Spleen (tissue), 11 donors: ENCODE data around the gene KRT85. TPM values are rescaled to one million over a fixed set of nuclear protein-coding genes. Genes with fewer than 3 reads are reported as not detected.
"Not testable (repeated sequence)": the region's sequence is repeated elsewhere in the genome, so short reads cannot be mapped to it uniquely, and the experiment has no call there.

Source experiments
- DNase-seq: peaks from one replicate; pipeline ENCODE4 v3.0.0-alpha.2; 2020
- H3K27ac ChIP-seq, 8 donors: fragments of 200-600 bp; sonication (generic) in 7 of 8; 1 replicate in 4 of 8; 2 replicates in 4 of 8; pipeline versions ENCODE4 v1.5.0 to v1.8.0; 2016 to 2021; ENCODE audit warnings: inconsistent platforms in 4 of 8, mild to moderate bottlenecking in 4 of 8, moderate library complexity in 1 of 8
- H3K27me3 ChIP-seq, 7 donors: fragments of 200-600 bp; sonication (generic) in 6 of 7; replicated peaks in 1 of 7; 1 replicate in 4 of 7; 2 replicates in 3 of 7; pipeline versions ENCODE4 v1.5.0 to v1.8.0; 2016 to 2021; ENCODE audit warnings: inconsistent platforms in 3 of 7, mild to moderate bottlenecking in 1 of 7
- H3K36me3 ChIP-seq, 6 donors: fragments of 200-600 bp; sonication (generic) in 5 of 6; 1 replicate in 4 of 6; 2 replicates in 2 of 6; pipeline versions ENCODE4 v1.5.0 to v1.8.0; 2016 to 2021; ENCODE audit warnings: inconsistent platforms in 2 of 6
- H3K4me1 ChIP-seq, 6 donors: fragments of 200-600 bp; sonication (generic) in 5 of 6; 1 replicate in 3 of 6; 2 replicates in 3 of 6; pipeline versions ENCODE4 v1.5.0 to v1.8.0; 2016 to 2021; ENCODE audit warnings: inconsistent platforms in 3 of 6
- H3K4me3 ChIP-seq, 8 donors: fragments of 200-600 bp; sonication (generic) in 7 of 8; 1 replicate in 4 of 8; 2 replicates in 4 of 8; pipeline versions ENCODE4 v1.5.0 to v1.8.0; 2016 to 2021; ENCODE audit warnings: inconsistent platforms in 4 of 8, mild to moderate bottlenecking in 4 of 8, moderate library complexity in 2 of 8
- H3K9me3 ChIP-seq, 8 donors: fragments of 200-600 bp; sonication (generic) in 7 of 8; 1 replicate in 4 of 8; 2 replicates in 4 of 8; pipeline versions ENCODE4 v1.5.0 to v1.8.0; 2016 to 2021; ENCODE audit warnings: inconsistent platforms in 4 of 8
- CTCF ChIP-seq, 11 experiments: fragments of 200-600 bp in 7 of 11; fragments of 450-650 bp in 4 of 11; sonication (generic) in 4 of 11; IDR thresholded peaks in 8 of 11; conservative IDR thresholded peaks in 3 of 11; 1 replicate in 7 of 11; 2 replicates in 4 of 11; pipeline versions ENCODE4 v1.4.0 to v1.8.0; 2016 to 2021; ENCODE audit warnings: antibody characterized with exemption in 11 of 11, inconsistent platforms in 4 of 11, mild to moderate bottlenecking in 1 of 11
- POLR2A ChIP-seq, 3 donors: fragments of 450-650 bp; IDR thresholded peaks; one replicate each; pipeline ENCODE4 v1.5.1; 2017; ENCODE audit warnings: antibody characterized with exemption in 3 of 3, mild to moderate bottlenecking in 1 of 3
- POLR2AphosphoS5 ChIP-seq, 3 donors: sonication (generic); formaldehyde crosslinking; IDR thresholded peaks; one replicate each; pipeline ENCODE4 v1.5.1; 2017; ENCODE audit warnings: antibody characterized with exemption in 3 of 3
- WGBS, 5 donors: extraction: QIAGEN DNeasy Blood & Tissue Kit in 3 of 5; methylation state at CpG; one replicate each; pipeline versions ENCODE4 v1.1.5 to v1.1.7; 2013 to 2018; 5-methylcytosine and 5-hydroxymethylcytosine counted together
- intact Hi-C: fragments of 100-400 bp; cut with DNase I; formaldehyde crosslinking; loops from one replicate; pipeline ENCODE4 v1.15.0; 2023; ENCODE audit warnings: low total_unique reads
- polyA plus RNA-seq, 3 donors: library from polyadenylated mRNA; stranded (reverse); fragments of 200-250 nt; gene quantifications; one replicate each; pipeline ENCODE4 v1.2.1, GENCODE V29; 2013
- total RNA-seq, 7 donors: library from RNA; depleted of rRNA in 3 of 7; stranded (reverse); fragments of >200 nt in 3 of 7; fragmentation: NEBNext Ultra II Directional in 4 of 7; extraction: Animal tissue kit (Norgen Biotek cat#: 25700) in 4 of 7; gene quantifications; one replicate each; pipeline versions ENCODE4 v1.1.0 to v1.2.1, GENCODE V29; 2016 to 2021
- donor health status: healthy with polysubstance abuse.
- donor health status: DM: no; HTN: no; CAD: no; lungs with moderate emphysema.
- donor health status: DM: no; HTN: no; CAD: no.
- donor health status: Bipolar disorder and iron deficiency.
- donor health status: healthy.
- donor health status: DM: no; HTN: no; CAD: no.
- donor health status: DM: yes; HTN: yes; CAD: no.

KRT85 gene
- total and polyA plus RNA-seq, 10 donors = 0.52 TPM; not detected in 9

GRCh38 chr12:52316701-52317100, 50.6 kb downstream of the KRT85 start:
- TF ChIP-seq POLR2AphosphoS5 (IDR thresholded peaks at IDR 0.05) (no peak), CTCF (IDR thresholded peaks at IDR 0.05 in 8 of 11, conservative IDR thresholded peaks at IDR 0.05 in 3 of 11) (no peak), POLR2A (IDR thresholded peaks at IDR 0.05) (no peak)
- Histone ChIP-seq H3K9me3 (no peaks in the 10 kb centered on the region), H3K4me3 (no peak overlapping the region), H3K27me3 (peaks cover 0 to 41% (median 6%) of the 10 kb centered on the region in 7 donors), H3K4me1 (no peaks in the 10 kb centered on the region), H3K27ac (no peak overlapping the region), H3K36me3 (no peaks in the 10 kb centered on the region)
- no peak for DNase-seq
- intact Hi-C loops = no loop called here
- 83 to 95% (median 88%) methylated on average over 11 of the region's 11 CpGs for WGBS, 5 donors

GRCh38 chr12:52316290-52316689, 51.0 kb downstream of the KRT85 start:
- Histone ChIP-seq H3K27me3 (peaks cover 0 to 40% (median 2%) of the 10 kb centered on the region in 7 donors), H3K36me3 (no peaks in the 10 kb centered on the region), H3K9me3 (no peaks in the 10 kb centered on the region), H3K4me3 (no peak overlapping the region), H3K4me1 (no peaks in the 10 kb centered on the region), H3K27ac (no peak overlapping the region)
- DNase-seq = no peak
- intact Hi-C loops = no loop called here
- TF ChIP-seq CTCF (IDR thresholded peaks at IDR 0.05 in 8 of 11, conservative IDR thresholded peaks at IDR 0.05 in 3 of 11) (no peak), POLR2A (IDR thresholded peaks at IDR 0.05) (no peak), POLR2AphosphoS5 (IDR thresholded peaks at IDR 0.05) (no peak)
- WGBS, 5 donors = 74 to 95% (median 86%) methylated on average over 9 of the region's 9 CpGs

- H3K36me3 ChIP-seq, intact Hi-C loops, DNase-seq, H3K9me3 ChIP-seq, H3K27ac ChIP-seq, H3K4me1 ChIP-seq, H3K4me3 ChIP-seq: not testable (repeated sequence)
- H3K27me3 ChIP-seq = peaks cover 0 to 40% (median 0%) of the 10 kb centered on the region in 7 donors
- peak in 1 of 11 experiments; percentile 11 for TF ChIP-seq CTCF (IDR thresholded peaks at IDR 0.05 in 8 of 11, conservative IDR thresholded peaks at IDR 0.05 in 3 of 11)
- 53 to 66% (median 65%) methylated on average over 9 of the region's 9 CpGs for WGBS, 5 donors
Measured at GRCh38 chr12:52315721-52316120, 51.6 kb downstream of the KRT85 start.

- Histone ChIP-seq H3K27ac (no peak overlapping the region), H3K4me3 (no peak overlapping the region), H3K27me3 (peaks cover 0 to 42% (median 1%) of the 10 kb centered on the region in 7 donors), H3K9me3 (no peaks in the 10 kb centered on the region), H3K36me3 (no peaks in the 10 kb centered on the region), H3K4me1 (no peaks in the 10 kb centered on the region)
- WGBS, 5 donors = 72 to 87% (median 83%) methylated on average over 4 to 13 of the region's 13 CpGs
- DNase-seq = no peak
- intact Hi-C loops = no loop called here
- TF ChIP-seq CTCF (IDR thresholded peaks at IDR 0.05 in 8 of 11, conservative IDR thresholded peaks at IDR 0.05 in 3 of 11) (no peak), POLR2A (IDR thresholded peaks at IDR 0.05) (no peak), POLR2AphosphoS5 (IDR thresholded peaks at IDR 0.05) (no peak)
Measured at GRCh38 chr12:52314511-52314910, 52.8 kb downstream of the KRT85 start.
